Measurements from ENCODE around the gene SLC25A42. TPM values are rescaled to one million over a fixed set of nuclear protein-coding genes. Genes with fewer than 3 reads are reported as not detected.

The SLC25A42 gene
- total RNA-seq, 2 donors from 2014 or later: 6.6 to 7.2 TPM

DNA sequence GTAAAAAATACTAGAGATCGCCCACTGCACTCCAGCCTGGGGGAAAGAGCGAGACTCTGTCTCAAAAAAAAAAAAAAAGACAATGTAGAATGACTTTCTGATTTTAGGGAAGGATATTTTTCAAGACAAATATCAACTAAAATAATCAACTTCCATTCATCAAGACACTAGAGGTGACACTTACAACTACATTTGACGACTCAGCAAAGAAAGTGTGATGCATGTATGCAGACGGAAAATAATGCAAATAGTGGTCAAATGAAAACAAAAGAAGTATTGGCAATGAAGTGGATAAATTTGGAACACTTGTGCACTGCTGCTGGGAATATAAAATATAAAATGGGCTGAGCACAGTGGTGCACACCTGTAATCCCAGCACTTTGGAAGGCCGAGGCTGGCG lies 62.3 kb downstream of the SLC25A42 start:
- no peak for DNase-seq
- Mint-ChIP-seq H3K4me1 (no peaks in the 10 kb centered on the region), H3K36me3 (ENCODE audit: low read depth) (peaks cover 61% of the 10 kb centered on the region), H3K9me3 (peaks cover 25% of the 10 kb centered on the region), H3K27me3 (ENCODE audit: insufficient read depth) (no peaks in the 10 kb centered on the region), H3K4me3 (no peak overlapping the region), H3K27ac (no peak overlapping the region)
- Histone ChIP-seq H3K27me3 (ENCODE audit: control insufficient read depth, insufficient read depth, low read length, poor library complexity, severe bottlenecking) (no peaks in the 10 kb centered on the region), H3K4me3 (ENCODE audit: low read length) (no peak overlapping the region), H3K4me1 (ENCODE audit: control insufficient read depth, insufficient read depth, low read length) (no peaks in the 10 kb centered on the region), H3K36me3 (ENCODE audit: control insufficient read depth, insufficient read depth, low read length) (peaks cover 32% of the 10 kb centered on the region), H3K27ac (ENCODE audit: low read depth, low read length) (no peak overlapping the region), H3K9me3 (ENCODE audit: control insufficient read depth, low read length) (peaks cover 24% of the 10 kb centered on the region), H3K9ac (ENCODE audit: extremely low read depth, low read length, poor library complexity, severe bottlenecking) (no peak overlapping the region)
- TF ChIP-seq, protein P1, sequence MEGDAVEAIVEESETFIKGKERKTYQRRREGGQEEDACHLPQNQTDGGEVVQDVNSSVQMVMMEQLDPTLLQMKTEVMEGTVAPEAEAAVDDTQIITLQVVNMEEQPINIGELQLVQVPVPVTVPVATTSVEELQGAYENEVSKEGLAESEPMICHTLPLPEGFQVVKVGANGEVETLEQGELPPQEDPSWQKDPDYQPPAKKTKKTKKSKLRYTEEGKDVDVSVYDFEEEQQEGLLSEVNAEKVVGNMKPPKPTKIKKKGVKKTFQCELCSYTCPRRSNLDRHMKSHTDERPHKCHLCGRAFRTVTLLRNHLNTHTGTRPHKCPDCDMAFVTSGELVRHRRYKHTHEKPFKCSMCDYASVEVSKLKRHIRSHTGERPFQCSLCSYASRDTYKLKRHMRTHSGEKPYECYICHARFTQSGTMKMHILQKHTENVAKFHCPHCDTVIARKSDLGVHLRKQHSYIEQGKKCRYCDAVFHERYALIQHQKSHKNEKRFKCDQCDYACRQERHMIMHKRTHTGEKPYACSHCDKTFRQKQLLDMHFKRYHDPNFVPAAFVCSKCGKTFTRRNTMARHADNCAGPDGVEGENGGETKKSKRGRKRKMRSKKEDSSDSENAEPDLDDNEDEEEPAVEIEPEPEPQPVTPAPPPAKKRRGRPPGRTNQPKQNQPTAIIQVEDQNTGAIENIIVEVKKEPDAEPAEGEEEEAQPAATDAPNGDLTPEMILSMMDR (conservative IDR thresholded peaks at IDR 0.05): no peak
- 89 to 94% methylated on average over 4 of the region's 6 CpGs for WGBS, 2 experiments (ENCODE audit: insufficient coverage in 1 of 2, insufficient read length in 1 of 2)

DNA sequence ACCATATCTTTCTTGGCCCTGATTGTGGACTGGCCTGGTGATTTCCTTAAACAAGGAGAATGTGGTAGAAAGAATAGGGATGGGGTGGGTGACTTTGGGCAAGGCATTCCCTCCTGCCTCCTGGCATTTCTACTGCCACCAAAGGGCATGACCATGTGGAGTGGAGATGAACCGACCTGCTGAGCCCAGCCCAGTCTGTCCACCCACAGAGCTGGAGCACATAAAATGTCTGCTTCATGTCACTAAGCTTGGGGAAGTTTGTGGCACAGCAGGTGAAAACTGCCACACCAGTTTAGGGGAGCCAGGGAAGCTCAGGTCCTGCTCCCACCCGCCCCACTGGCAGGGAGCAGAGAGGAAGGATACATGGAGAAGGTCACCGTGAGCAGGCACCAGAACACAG lies 68.2 kb downstream of the SLC25A42 start:
- Mint-ChIP-seq H3K27ac (no peak overlapping the region), H3K27me3 (ENCODE audit: insufficient read depth) (peaks cover 2% of the 10 kb centered on the region), H3K4me3 (no peak overlapping the region), H3K9me3 (peaks cover 11% of the 10 kb centered on the region), H3K4me1 (peaks cover 5% of the 10 kb centered on the region), H3K36me3 (ENCODE audit: low read depth) (peaks cover 40% of the 10 kb centered on the region)
- WGBS, 2 experiments (ENCODE audit: insufficient coverage in 1 of 2, insufficient read length in 1 of 2): 88 to 94% methylated on average over 3 of the region's 3 CpGs
- TF ChIP-seq, protein P1 (conservative IDR thresholded peaks at IDR 0.05): no peak
- no peaks in the 10 kb centered on the region for H3K4me1 ChIP-seq (ENCODE audit: control insufficient read depth, insufficient read depth, low read length)
- no peak overlapping the region for H3K4me3 ChIP-seq (ENCODE audit: low read length)
- DNase-seq: no peak
- peaks cover 18% of the 10 kb centered on the region for H3K9me3 ChIP-seq (ENCODE audit: control insufficient read depth, low read length)
- no peak overlapping the region for H3K27ac ChIP-seq (ENCODE audit: low read depth, low read length)
- peaks cover 27% of the 10 kb centered on the region for H3K36me3 ChIP-seq (ENCODE audit: control insufficient read depth, insufficient read depth, low read length)
- H3K9ac ChIP-seq (ENCODE audit: extremely low read depth, low read length, poor library complexity, severe bottlenecking): no peak overlapping the region
- H3K27me3 ChIP-seq (ENCODE audit: control insufficient read depth, insufficient read depth, low read length, poor library complexity, severe bottlenecking): no peaks in the 10 kb centered on the region

DNA sequence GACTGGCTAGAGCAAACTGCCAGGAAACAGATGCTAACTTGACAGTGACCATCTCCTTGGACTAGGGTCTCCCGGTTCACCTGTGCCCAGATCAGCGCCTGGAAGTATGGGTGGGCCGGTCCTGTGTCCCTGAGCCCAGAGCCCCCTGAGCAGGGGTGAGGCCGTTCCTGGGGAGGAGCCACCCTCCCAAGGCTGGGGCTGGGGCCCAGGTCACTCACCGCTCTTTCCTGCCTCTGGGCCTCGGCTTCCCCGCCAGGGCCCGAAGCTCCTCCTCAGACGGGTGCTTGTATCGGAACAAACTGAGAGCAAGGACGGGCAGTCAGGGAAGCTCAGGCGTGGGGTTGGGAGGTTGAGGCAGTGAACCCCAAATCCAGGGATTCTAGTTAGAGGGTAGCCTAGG lies 69.1 kb downstream of the SLC25A42 start:
- Mint-ChIP-seq H3K27ac (no peak overlapping the region), H3K36me3 (ENCODE audit: low read depth) (peaks cover 37% of the 10 kb centered on the region), H3K4me3 (no peak overlapping the region), H3K9me3 (peaks cover 11% of the 10 kb centered on the region), H3K27me3 (ENCODE audit: insufficient read depth) (peaks cover 10% of the 10 kb centered on the region), H3K4me1 (peaks cover 14% of the 10 kb centered on the region)
- no peak overlapping the region for H3K4me3 ChIP-seq (ENCODE audit: low read length)
- H3K27me3 ChIP-seq (ENCODE audit: control insufficient read depth, insufficient read depth, low read length, poor library complexity, severe bottlenecking): no peaks in the 10 kb centered on the region
- WGBS, 2 experiments (ENCODE audit: insufficient coverage in 1 of 2, insufficient read length in 1 of 2): 96 to 97% methylated on average over 10 to 12 of the region's 12 CpGs
- no peaks in the 10 kb centered on the region for H3K4me1 ChIP-seq (ENCODE audit: control insufficient read depth, insufficient read depth, low read length)
- peak; percentile 19 for DNase-seq
- H3K9ac ChIP-seq (ENCODE audit: extremely low read depth, low read length, poor library complexity, severe bottlenecking): no peak overlapping the region
- TF ChIP-seq, protein P1 (conservative IDR thresholded peaks at IDR 0.05): no peak
- no peak overlapping the region for H3K27ac ChIP-seq (ENCODE audit: low read depth, low read length)
- H3K9me3 ChIP-seq (ENCODE audit: control insufficient read depth, low read length): peaks cover 18% of the 10 kb centered on the region
- H3K36me3 ChIP-seq (ENCODE audit: control insufficient read depth, insufficient read depth, low read length): peaks cover 27% of the 10 kb centered on the region
